HUES6 (cell line): ENCODE results near the gene BSND.

Experiments used
- H3K27ac ChIP-seq: 2 replicates; pipeline ENCODE4 v1.7.0; 2013; ENCODE audit warnings: low read depth, mild to moderate bottlenecking, low read length, inconsistent platforms
- H3K27me3 ChIP-seq: 2 replicates; pipeline ENCODE4 v1.6.1; 2013; ENCODE audit warnings: low read length; ENCODE audit not compliant: control insufficient read depth, insufficient read depth
- H3K36me3 ChIP-seq: 2 replicates; pipeline ENCODE4 v1.6.1; 2013; ENCODE audit warnings: low read length; ENCODE audit not compliant: control insufficient read depth, insufficient read depth
- H3K4me1 ChIP-seq: 2 replicates; pipeline ENCODE4 v1.6.1; 2013; ENCODE audit warnings: low read length; ENCODE audit not compliant: control insufficient read depth, insufficient read depth
- H3K4me3 ChIP-seq: 2 replicates; pipeline ENCODE4 v1.5.1; 2013; ENCODE audit warnings: low read depth, low read length
- H3K9ac ChIP-seq: one replicate; pipeline ENCODE4 v1.6.1; 2013; ENCODE audit warnings: mild to moderate bottlenecking, low read length
- H3K9me3 ChIP-seq: 2 replicates; pipeline ENCODE4 v1.6.1; 2013; ENCODE audit warnings: low read depth, low read length; ENCODE audit not compliant: control insufficient read depth, insufficient read depth

The BSND gene

DNA sequence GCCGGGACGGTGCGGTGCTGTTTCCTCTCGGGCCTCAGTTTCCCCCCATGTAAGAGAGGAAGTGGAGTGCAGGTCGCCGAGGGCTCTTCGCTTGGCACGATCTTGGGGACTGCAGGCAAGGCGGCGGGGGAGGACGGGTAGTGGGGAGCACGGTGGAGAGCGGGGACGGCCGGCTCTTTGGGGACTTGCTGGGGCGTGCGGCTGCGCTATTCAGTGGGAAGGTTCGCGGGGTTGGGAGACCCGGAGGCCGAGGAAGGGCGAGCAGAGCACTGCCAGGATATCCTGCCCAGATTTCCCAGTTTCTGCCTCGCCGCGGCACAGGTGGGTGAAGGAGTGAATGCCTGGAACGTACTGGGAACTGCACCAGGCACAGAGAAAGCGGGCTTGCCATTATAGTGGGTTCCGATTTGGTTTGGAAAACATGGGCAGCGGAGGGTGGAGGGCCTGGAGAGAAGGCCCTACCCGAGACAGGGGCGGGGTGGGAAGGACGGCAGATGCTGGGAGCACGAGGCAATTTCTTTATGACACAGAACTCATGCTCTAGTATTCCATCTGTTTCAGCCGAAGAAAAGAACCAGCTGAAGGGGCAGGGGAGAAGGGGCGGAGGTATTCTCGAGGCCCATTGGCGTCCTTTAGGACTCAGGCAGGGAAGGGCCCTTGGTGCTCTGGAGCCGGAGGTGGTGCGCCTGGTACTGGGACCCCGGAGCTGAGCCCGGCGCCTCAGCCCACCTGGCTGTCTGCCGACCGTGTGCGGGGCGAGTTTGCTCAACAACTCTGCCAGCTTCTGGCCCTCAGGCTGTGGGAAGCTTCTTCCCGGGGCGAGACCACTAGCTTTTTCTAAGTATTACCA lies 41.6 kb downstream of the BSND start:
- peak overlapping the region; percentile 64 for H3K9ac ChIP-seq
- H3K4me3 ChIP-seq, result peak overlapping the region; percentile 69
- no peaks in the 10 kb centered on the region for H3K9me3 ChIP-seq
- peaks cover 36% of the 10 kb centered on the region for H3K4me1 ChIP-seq
- no peak overlapping the region for H3K27ac ChIP-seq
- H3K36me3 ChIP-seq, result peaks cover 34% of the 10 kb centered on the region
- peaks cover 41% of the 10 kb centered on the region; the same call in 1 of the 2 replicates for H3K27me3 ChIP-seq

DNA sequence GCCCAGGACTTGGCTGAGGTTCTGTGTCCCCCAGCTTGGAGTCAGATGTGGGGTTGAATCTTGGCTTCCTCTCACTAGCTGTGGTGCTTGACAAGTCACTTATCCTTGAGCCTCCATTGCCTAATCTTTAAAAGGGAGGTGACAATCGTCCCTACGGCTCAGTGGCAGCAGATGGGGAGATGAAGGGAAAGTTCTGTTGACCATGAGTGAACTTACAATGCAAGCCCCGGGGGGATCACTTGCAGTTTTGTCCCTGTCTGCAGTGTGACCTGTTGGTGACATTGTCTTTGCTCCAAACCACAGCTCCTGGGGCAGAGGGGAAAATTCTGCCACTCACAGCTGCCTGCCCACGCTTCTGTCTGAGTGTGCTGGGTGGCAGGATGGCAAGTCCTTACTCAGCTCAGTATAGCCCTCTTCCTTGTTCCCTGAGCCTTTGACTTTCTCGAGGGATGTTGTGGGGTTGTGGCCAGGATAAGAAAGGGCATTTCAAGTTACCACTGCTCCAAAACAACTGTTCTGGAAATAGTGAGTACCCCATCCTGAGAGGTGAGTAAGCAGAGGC lies 42.3 kb downstream of the BSND start:
- Histone ChIP-seq H3K27me3 (peaks cover 41% of the 10 kb centered on the region; the same call in 1 of the 2 replicates), H3K9me3 (no peaks in the 10 kb centered on the region), H3K4me3 (peak overlapping the region; percentile 69), H3K36me3 (peaks cover 38% of the 10 kb centered on the region), H3K27ac (no peak overlapping the region), H3K4me1 (peaks cover 35% of the 10 kb centered on the region), H3K9ac (peak overlapping the region; percentile 34)

DNA sequence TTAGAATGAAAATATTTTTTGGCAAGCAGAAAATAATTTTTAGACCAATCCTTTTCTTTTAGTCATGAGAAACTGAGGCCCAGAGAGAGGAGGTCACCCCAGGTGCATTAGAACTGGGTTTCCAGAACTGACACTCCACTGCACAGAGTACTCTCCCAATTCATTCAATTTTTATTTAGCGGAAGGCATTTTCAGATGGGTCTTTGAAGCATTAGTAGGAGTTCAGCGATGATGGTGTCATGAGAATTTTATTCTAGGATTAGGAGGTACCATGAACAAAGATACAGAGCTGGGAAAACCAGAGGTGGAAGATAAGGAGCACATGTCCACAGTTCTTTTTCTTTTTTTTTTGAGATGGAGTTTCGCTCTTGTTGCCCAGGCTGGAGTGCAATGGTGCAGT lies 42.9 kb downstream of the BSND start:
- Histone ChIP-seq H3K36me3 (peaks cover 40% of the 10 kb centered on the region), H3K4me3 (no peak overlapping the region), H3K27me3 (peaks cover 41% of the 10 kb centered on the region; the same call in 1 of the 2 replicates)

DNA sequence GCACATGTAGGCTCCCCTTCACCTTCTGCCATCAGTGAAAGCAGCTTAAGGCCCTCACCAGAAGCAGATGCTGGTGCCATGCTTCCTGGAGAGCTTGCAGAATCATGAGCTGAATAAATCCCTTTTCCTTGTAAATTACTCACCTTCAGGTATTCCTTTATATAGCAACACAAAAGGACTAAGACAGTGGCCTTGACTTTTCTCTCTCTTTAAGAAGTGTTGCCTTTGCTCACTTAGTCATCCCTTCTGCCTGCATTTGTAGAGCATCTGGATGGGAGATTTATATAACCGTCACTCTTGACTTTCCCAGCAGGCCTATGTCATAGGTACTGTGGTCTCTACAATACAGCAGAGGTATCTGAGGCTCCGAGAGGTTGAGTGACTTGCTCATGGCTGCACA lies 44.3 kb downstream of the BSND start:
- no peak overlapping the region for H3K9ac ChIP-seq
- peaks cover 33% of the 10 kb centered on the region; the same call in 1 of the 2 replicates for H3K27me3 ChIP-seq
- H3K9me3 ChIP-seq, result no peaks in the 10 kb centered on the region
- H3K36me3 ChIP-seq, result peaks cover 53% of the 10 kb centered on the region
- no peak overlapping the region for H3K4me3 ChIP-seq
- no peak overlapping the region for H3K27ac ChIP-seq
- H3K4me1 ChIP-seq, result peaks cover 29% of the 10 kb centered on the region

More for the DNA sequence above, 42.9 kb downstream of the BSND start:
- H3K9ac ChIP-seq, result no peak overlapping the region
- no peak overlapping the region for H3K27ac ChIP-seq
- no peaks in the 10 kb centered on the region for H3K9me3 ChIP-seq
- H3K4me1 ChIP-seq, result peaks cover 32% of the 10 kb centered on the region

DNA sequence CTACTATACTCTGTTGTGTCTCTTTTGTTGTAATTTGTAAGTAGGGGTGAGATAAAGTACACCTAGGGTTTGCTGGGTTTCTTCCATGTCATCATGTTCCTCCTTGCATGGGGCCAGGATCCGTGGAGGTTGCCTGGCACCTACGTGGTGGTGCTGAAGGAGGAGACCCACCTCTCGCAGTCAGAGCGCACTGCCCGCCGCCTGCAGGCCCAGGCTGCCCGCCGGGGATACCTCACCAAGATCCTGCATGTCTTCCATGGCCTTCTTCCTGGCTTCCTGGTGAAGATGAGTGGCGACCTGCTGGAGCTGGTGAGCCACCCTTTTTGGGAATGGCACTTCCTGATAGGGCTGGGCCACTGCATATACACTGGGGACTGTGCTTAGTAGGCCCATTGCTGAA lies 45.0 kb downstream of the BSND start:
- peaks cover 60% of the 10 kb centered on the region for H3K36me3 ChIP-seq

DNA sequence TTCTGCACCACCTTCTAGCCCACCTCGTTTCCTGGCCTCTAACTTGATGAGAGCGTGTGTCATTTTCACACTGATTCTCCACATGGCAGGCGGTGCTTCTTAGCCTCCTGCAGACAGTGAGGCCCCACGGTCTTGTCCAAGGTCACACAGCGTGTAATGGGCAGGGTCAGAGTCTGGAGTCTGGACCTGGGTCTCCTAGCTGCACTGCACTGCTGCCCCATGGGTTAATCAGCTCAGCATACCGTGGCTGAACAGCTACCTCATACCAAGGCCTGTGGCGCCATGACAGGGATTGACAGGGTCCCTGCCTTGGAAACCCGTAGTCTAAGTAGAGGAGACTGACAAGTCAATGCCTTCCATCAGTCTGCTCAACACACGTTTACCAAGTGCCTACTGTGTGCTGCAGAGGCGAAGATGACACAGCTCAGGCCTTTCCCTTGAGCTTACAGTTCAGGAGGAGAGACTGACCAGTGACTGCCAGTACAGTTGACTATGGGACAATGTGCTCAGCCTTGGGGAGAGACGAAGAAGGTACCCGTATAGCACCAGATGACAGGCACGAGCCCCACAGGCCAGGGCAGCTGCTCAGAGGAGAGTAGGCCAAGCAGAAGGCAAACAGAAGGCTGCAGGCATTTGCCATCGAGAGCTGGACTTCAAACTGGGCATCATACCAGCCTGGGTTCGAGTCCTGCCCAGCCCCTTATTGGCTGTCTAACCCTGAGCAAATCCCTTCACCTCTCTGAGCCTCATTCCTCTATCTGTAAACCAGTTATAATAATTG lies 46.1 kb downstream of the BSND start:
- no peak overlapping the region for H3K4me3 ChIP-seq
- no peak overlapping the region for H3K27ac ChIP-seq
- H3K4me1 ChIP-seq, result peaks cover 16% of the 10 kb centered on the region
- H3K9ac ChIP-seq, result no peak overlapping the region
- peaks cover 71% of the 10 kb centered on the region for H3K36me3 ChIP-seq
- H3K27me3 ChIP-seq, result peaks cover 15% of the 10 kb centered on the region; the same call in 1 of the 2 replicates
- no peaks in the 10 kb centered on the region for H3K9me3 ChIP-seq

More for the DNA sequence above, 45.0 kb downstream of the BSND start:
- Histone ChIP-seq H3K27me3 (peaks cover 26% of the 10 kb centered on the region; the same call in 1 of the 2 replicates), H3K4me3 (no peak overlapping the region), H3K9ac (no peak overlapping the region), H3K9me3 (no peaks in the 10 kb centered on the region), H3K4me1 (peaks cover 23% of the 10 kb centered on the region), H3K27ac (no peak overlapping the region)

DNA sequence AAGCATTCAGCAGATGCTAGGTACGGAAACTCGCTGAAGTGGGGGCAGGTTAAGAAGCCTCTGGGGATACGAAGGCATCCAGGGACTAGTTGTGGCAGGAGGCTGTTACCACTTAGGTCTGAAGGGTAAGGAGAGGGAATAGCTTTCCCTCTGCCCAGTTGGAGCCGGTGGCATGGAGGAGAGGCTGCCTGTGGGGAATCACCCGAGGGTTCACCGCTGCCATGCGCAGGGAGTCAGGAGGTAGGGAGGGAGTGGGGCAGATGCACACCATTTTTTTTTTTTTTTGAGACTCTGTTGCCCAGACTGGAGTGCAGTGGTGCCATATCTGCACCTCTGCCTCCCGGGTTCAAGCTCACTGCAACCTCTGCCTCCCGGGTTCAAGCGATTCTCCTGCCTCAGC lies 46.7 kb downstream of the BSND start:
- Histone ChIP-seq H3K9ac (no peak overlapping the region), H3K4me1 (peaks cover 16% of the 10 kb centered on the region), H3K4me3 (no peak overlapping the region), H3K9me3 (no peaks in the 10 kb centered on the region), H3K27me3 (peaks cover 9% of the 10 kb centered on the region; the same call in 1 of the 2 replicates), H3K27ac (no peak overlapping the region), H3K36me3 (peaks cover 77% of the 10 kb centered on the region)

DNA sequence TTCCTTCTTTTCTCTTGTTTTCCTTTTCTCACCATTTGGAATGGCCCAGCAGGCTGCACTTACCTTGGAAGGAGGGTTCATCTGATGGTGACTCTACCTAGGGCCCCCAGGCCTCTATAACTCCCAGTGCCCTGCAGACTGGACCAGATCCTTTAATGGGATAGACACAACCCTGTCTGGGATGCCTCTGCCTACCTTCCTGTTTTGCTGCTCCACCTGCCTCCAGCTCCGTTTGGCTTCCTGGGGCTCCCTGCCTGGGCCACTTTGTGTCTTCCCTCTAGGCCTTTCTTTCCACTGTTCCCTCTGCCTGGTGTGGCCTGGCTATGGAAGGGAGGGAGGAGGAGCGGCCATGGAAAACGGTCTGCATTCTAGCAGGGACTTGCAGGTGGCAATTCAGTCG lies 48.1 kb downstream of the BSND start:
- Histone ChIP-seq H3K9ac (no peak overlapping the region), H3K36me3 (peaks cover 82% of the 10 kb centered on the region), H3K9me3 (no peaks in the 10 kb centered on the region), H3K4me1 (peaks cover 8% of the 10 kb centered on the region; the same call in 1 of the 2 replicates), H3K27ac (no peak overlapping the region), H3K27me3 (no peaks in the 10 kb centered on the region), H3K4me3 (no peak overlapping the region)

DNA sequence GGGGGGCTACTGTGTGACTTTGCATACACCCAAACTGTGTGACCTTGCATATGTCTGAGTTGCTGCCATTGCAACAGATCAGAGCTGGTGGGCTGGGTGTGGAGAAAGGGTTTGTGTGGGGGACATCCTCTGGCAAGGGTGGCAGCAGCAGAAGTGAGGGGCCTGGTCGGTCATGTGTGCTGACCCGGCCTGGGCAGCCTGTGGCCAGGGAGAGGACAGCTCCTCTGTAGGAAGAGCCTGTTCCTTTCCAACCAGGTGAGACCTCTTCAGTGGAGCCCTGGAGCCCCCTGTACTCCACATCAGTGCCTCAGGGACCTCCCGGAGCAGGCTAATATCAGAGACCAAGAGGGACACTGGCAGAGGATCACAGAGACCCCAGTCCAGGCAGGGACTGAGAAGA lies 48.9 kb downstream of the BSND start:
- H3K9ac ChIP-seq, result no peak overlapping the region
- no peaks in the 10 kb centered on the region for H3K27me3 ChIP-seq
- H3K9me3 ChIP-seq, result no peaks in the 10 kb centered on the region
- H3K4me3 ChIP-seq, result no peak overlapping the region
- no peak overlapping the region for H3K27ac ChIP-seq
- peaks cover 89% of the 10 kb centered on the region for H3K36me3 ChIP-seq
- H3K4me1 ChIP-seq, result peaks cover 5% of the 10 kb centered on the region; the same call in 1 of the 2 replicates

DNA sequence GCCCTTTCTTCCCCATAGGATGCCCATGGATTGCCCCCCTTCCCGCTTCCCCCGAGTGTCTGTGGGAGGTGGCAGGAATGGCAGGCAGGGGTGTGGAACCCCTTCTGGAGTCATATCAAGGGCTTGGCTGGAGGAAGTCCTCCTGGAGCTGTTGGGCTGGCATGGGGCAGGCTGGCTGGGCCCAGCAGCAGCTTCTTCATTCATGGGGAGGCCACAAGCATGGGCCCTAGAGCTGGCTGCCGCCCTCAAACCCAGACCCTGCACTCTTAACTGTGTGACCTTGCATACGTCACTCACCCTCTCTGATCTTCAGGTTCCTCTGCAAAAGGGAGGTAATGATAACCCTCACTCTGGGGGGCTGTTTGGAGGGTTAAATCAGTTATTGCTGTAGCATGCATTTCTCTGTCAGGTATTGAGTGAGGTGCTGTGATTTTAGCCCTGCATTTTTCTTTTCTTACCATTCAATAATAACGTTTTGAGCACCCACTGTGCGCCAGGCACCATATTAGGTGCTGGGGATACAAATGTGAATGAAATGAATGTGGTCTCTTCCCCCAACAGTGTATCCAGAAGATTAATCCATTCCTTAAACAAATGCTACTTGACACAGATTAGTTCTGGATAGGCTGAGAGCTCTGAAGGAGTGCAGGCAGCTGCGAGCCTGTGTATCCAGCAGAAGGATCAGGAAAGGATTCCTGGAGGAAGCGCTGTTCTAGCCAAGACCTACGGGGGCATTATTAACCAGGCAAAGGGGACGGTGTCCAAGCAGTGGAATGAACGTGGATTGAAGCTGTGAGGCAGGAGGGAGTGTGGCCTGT lies 49.9 kb downstream of the BSND start:
- H3K36me3 ChIP-seq, result peaks cover 96% of the 10 kb centered on the region

More for the DNA sequence above, 49.9 kb downstream of the BSND start:
- Histone ChIP-seq H3K4me1 (no peaks in the 10 kb centered on the region), H3K9me3 (no peaks in the 10 kb centered on the region), H3K27me3 (no peaks in the 10 kb centered on the region), H3K4me3 (no peak overlapping the region), H3K9ac (no peak overlapping the region), H3K27ac (no peak overlapping the region)
